Spleen (tissue), 11 donors: ENCODE measurements around the gene DAB2IP. TPM values are rescaled to one million over a fixed set of nuclear protein-coding genes. Genes with fewer than 3 reads are reported as not detected.

ENCODE experiments used
- DNase-seq: peaks from one replicate; pipeline ENCODE4 v3.0.0-alpha.2; 2020
- H3K27ac ChIP-seq, 8 donors: fragments of 200-600 bp; sonication (generic) in 7 of 8; 1 replicate in 4 of 8; 2 replicates in 4 of 8; pipeline versions ENCODE4 v1.5.0 to v1.8.0; 2016 to 2021; ENCODE audit warnings: inconsistent platforms in 4 of 8, mild to moderate bottlenecking in 4 of 8, moderate library complexity in 1 of 8
- H3K27me3 ChIP-seq, 7 donors: fragments of 200-600 bp; sonication (generic) in 6 of 7; replicated peaks in 1 of 7; 1 replicate in 4 of 7; 2 replicates in 3 of 7; pipeline versions ENCODE4 v1.5.0 to v1.8.0; 2016 to 2021; ENCODE audit warnings: inconsistent platforms in 3 of 7, mild to moderate bottlenecking in 1 of 7
- H3K36me3 ChIP-seq, 6 donors: fragments of 200-600 bp; sonication (generic) in 5 of 6; 1 replicate in 4 of 6; 2 replicates in 2 of 6; pipeline versions ENCODE4 v1.5.0 to v1.8.0; 2016 to 2021; ENCODE audit warnings: inconsistent platforms in 2 of 6
- H3K4me1 ChIP-seq, 6 donors: fragments of 200-600 bp; sonication (generic) in 5 of 6; 1 replicate in 3 of 6; 2 replicates in 3 of 6; pipeline versions ENCODE4 v1.5.0 to v1.8.0; 2016 to 2021; ENCODE audit warnings: inconsistent platforms in 3 of 6
- H3K4me3 ChIP-seq, 8 donors: fragments of 200-600 bp; sonication (generic) in 7 of 8; 1 replicate in 4 of 8; 2 replicates in 4 of 8; pipeline versions ENCODE4 v1.5.0 to v1.8.0; 2016 to 2021; ENCODE audit warnings: inconsistent platforms in 4 of 8, mild to moderate bottlenecking in 4 of 8, moderate library complexity in 2 of 8
- H3K9me3 ChIP-seq, 8 donors: fragments of 200-600 bp; sonication (generic) in 7 of 8; 1 replicate in 4 of 8; 2 replicates in 4 of 8; pipeline versions ENCODE4 v1.5.0 to v1.8.0; 2016 to 2021; ENCODE audit warnings: inconsistent platforms in 4 of 8
- CTCF ChIP-seq, 11 experiments: fragments of 200-600 bp in 7 of 11; fragments of 450-650 bp in 4 of 11; sonication (generic) in 4 of 11; IDR thresholded peaks in 8 of 11; conservative IDR thresholded peaks in 3 of 11; 1 replicate in 7 of 11; 2 replicates in 4 of 11; pipeline versions ENCODE4 v1.4.0 to v1.8.0; 2016 to 2021; ENCODE audit warnings: antibody characterized with exemption in 11 of 11, inconsistent platforms in 4 of 11, mild to moderate bottlenecking in 1 of 11
- POLR2A ChIP-seq, 3 donors: fragments of 450-650 bp; IDR thresholded peaks; one replicate each; pipeline ENCODE4 v1.5.1; 2017; ENCODE audit warnings: antibody characterized with exemption in 3 of 3, mild to moderate bottlenecking in 1 of 3
- POLR2AphosphoS5 ChIP-seq, 3 donors: sonication (generic); formaldehyde crosslinking; IDR thresholded peaks; one replicate each; pipeline ENCODE4 v1.5.1; 2017; ENCODE audit warnings: antibody characterized with exemption in 3 of 3
- WGBS, 5 donors: extraction: QIAGEN DNeasy Blood & Tissue Kit in 3 of 5; methylation state at CpG; one replicate each; pipeline versions ENCODE4 v1.1.5 to v1.1.7; 2013 to 2018; 5-methylcytosine and 5-hydroxymethylcytosine counted together
- intact Hi-C: fragments of 100-400 bp; cut with DNase I; formaldehyde crosslinking; loops from one replicate; pipeline ENCODE4 v1.15.0; 2023; ENCODE audit warnings: low total_unique reads
- polyA plus RNA-seq, 3 donors: library from polyadenylated mRNA; stranded (reverse); fragments of 200-250 nt; gene quantifications; one replicate each; pipeline ENCODE4 v1.2.1, GENCODE V29; 2013
- total RNA-seq, 7 donors: library from RNA; depleted of rRNA in 3 of 7; stranded (reverse); fragments of >200 nt in 3 of 7; fragmentation: NEBNext Ultra II Directional in 4 of 7; extraction: Animal tissue kit (Norgen Biotek cat#: 25700) in 4 of 7; gene quantifications; one replicate each; pipeline versions ENCODE4 v1.1.0 to v1.2.1, GENCODE V29; 2016 to 2021
- donor health status: healthy with polysubstance abuse.
- donor health status: DM: no; HTN: no; CAD: no; lungs with moderate emphysema.
- donor health status: DM: no; HTN: no; CAD: no.
- donor health status: Bipolar disorder and iron deficiency.
- donor health status: healthy.
- donor health status: DM: no; HTN: no; CAD: no.
- donor health status: DM: yes; HTN: yes; CAD: no.

DAB2IP gene
- total and polyA plus RNA-seq, 10 donors = 5.0 to 83.0 (median 38.1) TPM

GRCh38 chr9:121830441-121831140, 179.2 kb downstream of the DAB2IP start:
- intact Hi-C loops = no loop called here
- H3K27ac ChIP-seq = no peak overlapping the region
- no peak for DNase-seq
- H3K4me3 ChIP-seq = no peak overlapping the region
- H3K4me1 ChIP-seq = peaks cover 0 to 13% (median 0%) of the 10 kb centered on the region in 6 donors
- H3K9me3 ChIP-seq = no peaks in the 10 kb centered on the region
- TF ChIP-seq CTCF (IDR thresholded peaks at IDR 0.05 in 8 of 11, conservative IDR thresholded peaks at IDR 0.05 in 3 of 11) (no peak), POLR2A (IDR thresholded peaks at IDR 0.05) (no peak), POLR2AphosphoS5 (IDR thresholded peaks at IDR 0.05) (no peak)
- H3K27me3 ChIP-seq = no peaks in the 10 kb centered on the region
- WGBS, 5 donors = 70 to 92% (median 82%) methylated on average over 3 of the region's 3 CpGs
- no peaks in the 10 kb centered on the region for H3K36me3 ChIP-seq

GRCh38 chr9:121831869-121832268, 180.4 kb downstream of the DAB2IP start:
- whole genome bisulfite sequencing, 5 donors = 88 to 97% (median 95%) methylated on average over 3 of the region's 3 CpGs
- H3K36me3 ChIP-seq = no peaks in the 10 kb centered on the region
- no peak overlapping the region for H3K4me3 ChIP-seq
- H3K4me1 ChIP-seq = peaks cover 0 to 10% (median 0%) of the 10 kb centered on the region in 6 donors
- no peaks in the 10 kb centered on the region for H3K9me3 ChIP-seq
- no peaks in the 10 kb centered on the region for H3K27me3 ChIP-seq
- H3K27ac ChIP-seq = no peak overlapping the region
- no peak for TF ChIP-seq POLR2AphosphoS5 (IDR thresholded peaks at IDR 0.05)
- TF ChIP-seq POLR2A (IDR thresholded peaks at IDR 0.05) = no peak
- no peak for TF ChIP-seq CTCF (IDR thresholded peaks at IDR 0.05 in 8 of 11, conservative IDR thresholded peaks at IDR 0.05 in 3 of 11)
- DNase-seq = no peak
- intact Hi-C loops = no loop called here

GRCh38 chr9:121833061-121833460, 181.6 kb downstream of the DAB2IP start:
- TF ChIP-seq CTCF (IDR thresholded peaks at IDR 0.05 in 8 of 11, conservative IDR thresholded peaks at IDR 0.05 in 3 of 11) = no peak
- TF ChIP-seq POLR2AphosphoS5 (IDR thresholded peaks at IDR 0.05) = no peak
- TF ChIP-seq POLR2A (IDR thresholded peaks at IDR 0.05) = no peak
- no peaks in the 10 kb centered on the region for H3K27me3 ChIP-seq
- H3K4me1 ChIP-seq = peaks cover 0 to 2% (median 0%) of the 10 kb centered on the region in 6 donors
- 87 to 95% (median 95%) methylated on average over 9 of the region's 9 CpGs for WGBS, 5 donors
- no peaks in the 10 kb centered on the region for H3K36me3 ChIP-seq
- H3K4me3 ChIP-seq = no peak overlapping the region
- no peak for DNase-seq
- H3K27ac ChIP-seq = no peak overlapping the region
- intact Hi-C loops = no loop called here
- no peaks in the 10 kb centered on the region for H3K9me3 ChIP-seq

Other genes with a start within 250 kb of the DAB2IP start
- 10 to 100 TPM; 12.5 to 44.9 (median 36.7) TPM for gene GGTA1, start 151.8 kb upstream of the DAB2IP start, total RNA-seq
- 10 to 100 TPM; 11.2 to 14.6 (median 13.1) TPM for gene GGTA1, start 151.8 kb upstream of the DAB2IP start, polyA plus RNA-seq